NCI-H1436 treated with DMSO at 0.1 percent for 48 hours (cell line): ENCODE measurements around the gene CNIH3.

Source experiments
- DNase-seq: peaks from one replicate; lab custom pipeline; 2025; lab: John Stamatoyannopoulos, UW

The CNIH3 gene

GRCh38 chr1:224774378-224774777, 158.3 kb downstream of the CNIH3 start:
- no peak for DNase-seq

GRCh38 chr1:224777180-224777579, 161.1 kb downstream of the CNIH3 start:
- DNase-seq = no peak

- DNase-seq = no peak
These were observed 163.4 kb downstream of the CNIH3 start for GRCh38 chr1:224779536-224779935.

DNA sequence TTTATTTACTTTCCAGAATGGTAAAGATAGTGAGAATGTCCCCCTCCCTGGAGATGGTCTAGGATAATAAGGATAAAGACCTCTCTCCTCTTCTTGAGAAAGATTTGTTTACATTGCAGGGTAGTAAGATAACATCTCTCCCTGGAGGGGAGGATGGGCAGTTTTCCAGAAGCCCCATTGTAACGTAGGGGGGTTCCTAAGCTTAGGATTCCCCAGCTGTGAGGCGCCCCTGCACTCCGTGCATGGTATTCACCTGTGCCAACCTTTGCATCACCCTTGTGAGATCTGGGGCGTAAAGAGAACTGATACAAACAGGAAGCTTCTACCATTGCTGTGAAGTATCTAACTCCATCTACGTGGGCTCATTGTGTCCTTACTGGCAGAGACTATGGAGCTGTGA, 164.6 kb downstream of the CNIH3 start:
- DNase-seq = no peak

DNA sequence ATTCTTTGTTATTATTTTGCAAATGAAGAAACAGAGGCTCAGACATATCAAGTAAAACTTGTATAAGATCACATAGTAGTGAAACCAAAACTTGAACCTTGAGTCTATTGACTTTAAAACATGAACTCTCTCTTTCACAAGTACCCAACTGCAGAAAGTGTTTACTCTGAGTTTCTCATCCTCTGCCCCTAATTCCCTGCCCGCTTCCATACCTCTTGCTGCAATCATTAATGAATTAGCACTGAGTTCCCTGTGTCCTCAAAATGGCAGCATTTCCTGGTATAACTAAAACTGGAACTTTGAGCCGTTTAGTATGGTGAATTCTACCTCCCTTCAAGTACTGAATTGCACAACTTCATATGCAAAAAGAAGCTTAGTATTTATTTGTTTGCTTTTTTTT, 165.7 kb downstream of the CNIH3 start:
- no peak for DNase-seq

GRCh38 chr1:224782281-224783000, 166.3 kb downstream of the CNIH3 start:
- DNase-seq = no peak

DNA sequence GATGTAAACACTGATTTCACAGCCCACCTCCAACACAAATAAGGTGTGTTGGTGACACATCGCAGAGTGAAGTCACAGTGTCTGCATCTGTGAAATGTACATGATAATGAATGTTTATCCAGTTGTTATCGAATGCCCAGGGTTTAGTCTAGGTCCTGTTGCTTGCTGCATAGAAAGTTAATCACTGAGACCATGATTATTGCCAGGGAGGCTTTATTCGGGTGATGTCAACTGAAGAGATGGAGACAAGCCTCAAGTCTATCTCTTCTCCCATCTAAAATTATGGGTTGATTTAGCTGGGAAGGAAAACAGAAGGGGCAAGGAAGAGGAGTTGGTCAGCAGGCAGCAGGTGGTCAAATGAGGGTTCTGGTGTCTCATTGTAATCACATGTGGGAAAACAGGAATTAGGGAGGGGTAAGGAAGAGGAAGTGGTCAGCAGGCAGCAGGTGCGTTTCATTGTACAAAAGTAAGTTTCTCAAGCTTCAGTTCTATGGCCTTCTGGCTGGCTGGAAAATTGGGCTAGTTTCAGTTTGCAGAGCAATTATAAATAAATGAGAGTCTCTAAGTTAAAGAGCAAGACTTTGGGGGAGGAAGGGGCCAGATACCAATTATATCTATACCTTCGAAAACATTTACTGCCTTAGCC, 167.0 kb downstream of the CNIH3 start:
- DNase-seq = no peak

DNA sequence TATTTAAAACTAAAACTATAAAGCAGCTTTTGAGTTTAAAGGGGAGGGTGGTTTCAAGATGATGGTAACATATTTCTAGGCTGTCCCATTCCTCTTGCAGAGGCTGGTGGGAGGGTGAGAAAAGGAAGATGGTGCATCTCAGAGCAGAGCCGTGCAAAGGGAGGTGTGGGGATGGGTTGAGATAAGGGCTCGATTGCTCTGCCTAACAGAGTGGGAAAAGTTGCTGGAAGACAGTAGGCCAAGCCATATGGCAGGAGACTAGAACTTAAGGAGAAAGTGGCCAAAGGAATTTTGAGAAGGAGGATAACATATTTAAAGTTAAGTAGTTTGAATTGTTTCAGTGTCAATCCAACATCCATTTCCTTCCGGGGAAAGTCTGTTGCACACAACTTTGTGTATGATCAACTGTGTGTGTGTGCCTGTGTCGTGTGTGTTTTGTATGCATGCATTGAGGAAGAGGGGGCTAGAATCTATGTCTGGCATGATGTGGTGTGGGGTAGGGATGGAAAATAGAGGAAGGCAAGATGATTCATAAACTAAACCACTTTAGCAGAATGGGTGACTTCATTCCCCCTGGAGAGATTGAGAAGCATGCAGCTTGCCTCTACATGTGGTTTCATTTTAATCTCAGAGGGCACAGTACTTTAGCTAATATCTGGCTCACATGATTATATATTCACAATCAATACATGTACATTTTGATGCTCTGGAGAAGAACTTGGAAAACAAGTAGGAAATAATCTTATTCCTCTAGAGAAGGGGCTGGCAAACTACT, 168.3 kb downstream of the CNIH3 start:
- DNase-seq = no peak

- no peak for DNase-seq
These were observed 168.9 kb downstream of the CNIH3 start for GRCh38 chr1:224785040-224785328.

GRCh38 chr1:224785622-224786021, 169.5 kb downstream of the CNIH3 start:
- no peak for DNase-seq

DNA sequence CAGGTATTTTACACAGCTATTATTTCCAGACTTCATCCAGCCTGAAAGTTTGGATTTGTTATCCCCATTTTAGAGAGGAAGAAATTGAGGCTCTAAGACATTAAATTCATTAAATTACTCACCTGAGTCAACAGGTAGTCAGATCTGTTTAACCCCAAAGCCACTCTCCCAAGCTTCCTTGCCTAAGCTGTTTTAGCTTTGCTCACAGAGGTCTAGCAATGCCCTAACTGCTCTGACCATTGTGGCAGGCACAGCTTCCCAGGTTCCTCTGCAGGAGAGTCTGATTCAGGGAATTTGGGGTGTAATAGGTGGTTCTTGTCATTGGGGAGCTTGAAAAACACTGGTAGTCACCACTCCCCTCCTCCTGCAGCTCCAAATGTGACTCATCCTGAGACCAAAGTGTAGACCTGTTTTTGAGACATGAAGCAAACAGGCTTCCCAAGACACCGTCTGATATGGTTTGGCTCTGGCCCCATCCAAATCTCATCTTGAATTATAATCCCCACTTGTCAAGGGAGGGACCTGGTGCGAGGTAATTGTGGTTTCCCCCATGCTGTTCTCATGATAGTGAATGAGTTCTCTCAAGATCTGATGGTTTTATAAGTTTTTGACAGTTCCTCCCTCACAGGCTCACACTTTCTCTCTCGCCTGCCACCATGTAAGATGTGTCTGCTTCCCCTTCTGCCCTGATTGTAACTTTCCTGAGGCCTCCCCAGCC, 170.6 kb downstream of the CNIH3 start:
- no peak for DNase-seq

DNA sequence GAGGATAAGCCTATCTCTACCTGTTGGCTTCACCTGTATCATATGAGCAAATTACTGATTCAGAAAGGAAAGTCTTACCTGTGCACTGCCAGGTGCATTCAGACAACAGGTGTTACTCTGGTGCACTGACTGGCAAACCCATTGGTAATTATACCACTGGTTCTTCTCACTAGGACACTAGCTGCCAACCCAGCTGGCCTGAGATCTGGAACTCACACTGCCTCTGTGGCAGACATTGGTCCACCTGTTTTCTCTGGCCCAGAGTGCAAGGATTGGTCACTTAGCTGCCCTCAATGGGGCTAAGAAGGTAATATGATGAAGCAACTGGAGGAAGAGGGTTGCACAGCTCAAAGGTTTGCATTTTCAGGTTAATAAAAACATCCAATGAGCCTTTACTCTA, 173.2 kb downstream of the CNIH3 start:
- DNase-seq = no peak
